Right ventricle myocardium inferior (tissue), 1 donor: ENCODE data around the gene MAPRE3. TPM values are rescaled to one million over a fixed set of nuclear protein-coding genes. Genes with fewer than 3 reads are reported as not detected.

Experiments
- ATAC-seq: fragments of 200-7000 bp; cut with Tn5 transposase; one replicate; pipeline ENCODE4 v1.9.1; 2020; ENCODE audit warnings: mild to moderate bottlenecking, moderate library complexity
- DNase-seq: peaks from one replicate; pipeline ENCODE4 v3.0.0; 2021; ENCODE audit errors: missing footprints
- intact Hi-C: fragments of 100-400 bp; cut with DNase I; formaldehyde crosslinking; loops from one replicate; pipeline ENCODE4 v1.11.0; 2022
- total RNA-seq: library from RNA; stranded (reverse); fragmentation: NEBNext Ultra II Directional; extraction: Animal tissue kit (Norgen Biotek cat#: 25700); gene quantifications from one replicate; pipeline ENCODE4 v1.2.1, GENCODE V29; 2021
- donor health status: DM: no; HTN: yes; CAD: no; lungs with severe emphysema.

Gene MAPRE3
- total RNA-seq, 1 donor from 2014 or later = 58.9 TPM

GRCh38 chr2:27050281-27050995 lies 80.0 kb downstream of the MAPRE3 start:
- intact Hi-C loops = loop anchor here (2.0 kb wide), 2 partner anchors 18 to 20 kb away; partner anchors contain the start of genes OST4 and TMEM214
- DNase-seq (peak; percentile 90), ATAC-seq (peak; percentile 85)

- intact Hi-C loops = loop anchor here (1.0 to 2.0 kb wide), 3 partner anchors 18 to 35 kb away; partner anchors contain the start of genes KHK, OST4 and TMEM214
- peak; percentile 83 for ATAC-seq
- peak; percentile 95 for DNase-seq
Measured at GRCh38 chr2:27050996-27051901, 80.8 kb downstream of the MAPRE3 start, which contains the start of gene AGBL5. AGBL5 (plus strand) TSS chr2:27051668; CDS start chr2:27052959, 1,291 bp downstream.

GRCh38 chr2:27051902-27052645 lies 81.6 kb downstream of the MAPRE3 start:
- intact Hi-C loops = loop anchor here (1.0 to 2.0 kb wide), 3 partner anchors 19 to 34 kb away; partner anchors contain the start of genes KHK, OST4 and TMEM214
- ATAC-seq = peak; percentile 6
- DNase-seq = no peak

- ATAC-seq (no peak), DNase-seq (no peak)
- intact Hi-C loops = no loop called here
Measured at GRCh38 chr2:27053321-27053720, 82.9 kb downstream of the MAPRE3 start.

GRCh38 chr2:27053776-27054175 lies 83.3 kb downstream of the MAPRE3 start:
- no peak for DNase-seq
- intact Hi-C loops = no loop called here
- no peak for ATAC-seq

GRCh38 chr2:27054721-27055120 lies 84.3 kb downstream of the MAPRE3 start:
- ATAC-seq = no peak
- DNase-seq = no peak
- intact Hi-C loops = no loop called here

- ATAC-seq (no peak), DNase-seq (no peak)
- intact Hi-C loops = no loop called here
Measured at GRCh38 chr2:27057184-27057583, 86.7 kb downstream of the MAPRE3 start.

GRCh38 chr2:27058210-27058609 lies 87.8 kb downstream of the MAPRE3 start:
- DNase-seq (no peak), ATAC-seq (no peak)
- intact Hi-C loops = no loop called here

GRCh38 chr2:27059141-27059820 lies 88.8 kb downstream of the MAPRE3 start:
- ATAC-seq = no peak
- intact Hi-C loops = no loop called here
- no peak for DNase-seq

GRCh38 chr2:27060323-27060722 lies 89.9 kb downstream of the MAPRE3 start:
- no peak for ATAC-seq
- no peak for DNase-seq
- intact Hi-C loops = no loop called here

- intact Hi-C loops = no loop called here
- ATAC-seq = no peak
- no peak for DNase-seq
Measured at GRCh38 chr2:27065128-27065527, 94.7 kb downstream of the MAPRE3 start.

GRCh38 chr2:27067385-27067784 lies 96.9 kb downstream of the MAPRE3 start:
- DNase-seq (no peak), ATAC-seq (no peak)
- intact Hi-C loops = no loop called here

GRCh38 chr2:27069436-27069835 lies 99.0 kb downstream of the MAPRE3 start:
- DNase-seq (no peak), ATAC-seq (no peak)
- intact Hi-C loops = no loop called here

GRCh38 chr2:27069961-27070618 lies 99.7 kb downstream of the MAPRE3 start:
- no peak for ATAC-seq
- DNase-seq = no peak
- intact Hi-C loops = loop anchor here (2.0 to 5.0 kb wide), 2 partner anchors 19 to 38 kb away; partner anchors contain the start of genes AGBL5 and TMEM214

- intact Hi-C loops = loop anchor here (2.0 to 5.0 kb wide), 2 partner anchors 20 to 38 kb away; partner anchors contain the start of genes AGBL5 and TMEM214
- ATAC-seq (no peak), DNase-seq (no peak)
Measured at GRCh38 chr2:27070653-27071276, 100.3 kb downstream of the MAPRE3 start.

- DNase-seq (peak; percentile 98), ATAC-seq (peak; percentile 96)
- intact Hi-C loops = loop anchor here (2.0 to 5.0 kb wide), 2 partner anchors 21 to 39 kb away; partner anchors contain the start of genes AGBL5 and TMEM214
Measured at GRCh38 chr2:27071277-27071989, 101.0 kb downstream of the MAPRE3 start, which contains the start of gene OST4. OST4 (minus strand) TSS chr2:27071654.
